ENCODE data around the gene ENGASE.

Gene ENGASE

DNA sequence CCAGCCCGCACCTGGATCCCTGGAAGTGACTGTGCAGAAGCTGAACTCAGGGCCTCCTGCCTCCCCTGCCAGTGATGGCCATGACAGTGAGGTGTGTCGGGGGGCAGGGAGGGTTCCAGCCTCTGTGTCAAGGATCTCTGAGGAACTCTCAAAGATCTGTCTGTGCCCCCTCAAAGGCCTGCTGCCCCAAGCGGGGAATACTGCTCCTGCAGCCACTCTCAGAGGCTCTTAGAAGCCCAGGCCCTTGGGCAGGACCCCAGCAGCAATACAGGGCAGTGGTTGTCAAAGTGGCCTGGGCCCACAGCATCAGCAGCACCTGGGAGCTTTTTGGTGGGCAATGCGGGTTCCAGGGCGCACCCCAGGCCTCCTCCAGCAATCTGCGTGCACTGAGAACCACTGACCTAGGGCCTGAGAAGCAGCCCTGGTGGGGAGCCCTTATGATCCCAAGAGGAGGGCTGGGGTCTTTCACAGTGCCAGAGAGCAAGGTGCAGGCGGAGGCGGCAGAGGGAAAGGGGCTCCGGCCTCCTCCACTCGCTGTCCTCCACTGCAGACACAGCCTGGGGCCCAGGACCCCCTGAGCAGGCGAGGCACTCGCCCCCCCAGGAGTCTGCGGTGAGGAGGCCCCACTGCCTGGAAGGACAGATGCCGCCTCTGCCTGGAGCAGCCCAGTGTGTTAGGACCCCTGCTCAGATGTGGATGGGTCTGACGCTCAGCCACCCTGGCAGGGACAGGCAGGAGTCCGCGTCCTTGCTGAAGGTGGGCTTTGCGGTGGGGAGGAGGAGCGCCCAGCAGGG lies 42.1 kb downstream of the ENGASE start:
- DNase-seq = no peak

DNA sequence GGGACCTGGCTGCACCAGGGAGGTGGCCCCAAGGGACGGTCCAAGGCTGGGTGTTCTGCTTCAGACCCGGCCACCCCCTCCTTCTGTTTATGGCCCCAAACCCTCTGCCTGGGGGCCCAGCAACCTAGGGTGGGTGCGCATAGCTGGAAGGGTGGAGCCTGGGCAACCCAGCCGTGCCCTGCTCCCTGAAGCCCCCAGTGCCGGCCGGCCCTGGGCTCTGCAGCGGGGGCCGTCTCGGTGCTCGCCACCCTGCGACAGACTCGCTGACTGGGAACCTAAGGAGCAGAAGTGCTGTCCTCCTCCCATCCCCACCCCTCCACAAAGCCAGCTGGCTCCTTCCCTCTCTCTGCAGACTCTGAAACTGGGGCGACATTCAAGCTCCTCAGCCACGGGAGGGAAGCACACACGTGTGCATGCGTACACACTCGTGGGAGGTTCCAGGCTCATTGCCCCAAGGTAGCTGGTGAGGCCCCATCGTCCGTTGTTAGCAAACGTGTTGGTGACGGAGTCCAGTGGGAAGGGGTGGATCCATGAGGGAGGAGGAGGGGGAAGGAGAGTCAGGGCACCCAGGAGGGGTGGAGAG lies 43.4 kb downstream of the ENGASE start:
- DNase-seq = no peak

DNA sequence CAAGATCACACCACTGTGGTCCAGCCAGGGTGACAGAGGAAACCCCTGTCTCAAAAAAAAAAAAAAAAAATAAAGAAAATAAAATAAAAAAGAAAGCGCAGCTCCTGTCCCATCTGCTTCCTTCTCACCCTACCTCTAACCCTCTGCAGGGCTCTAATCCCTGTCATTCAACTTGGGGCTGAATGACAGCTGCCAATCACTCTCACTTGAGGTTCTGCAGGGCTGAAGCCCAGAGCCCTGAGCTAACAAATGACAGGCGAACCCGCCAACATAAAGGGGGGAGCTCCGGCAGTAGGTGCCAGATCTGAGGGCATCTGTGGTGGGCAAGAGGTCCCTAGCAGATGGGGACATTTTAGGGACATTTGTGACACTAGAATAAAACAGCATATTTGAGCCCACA lies 44.3 kb downstream of the ENGASE start:
- DNase-seq = no peak

DNA sequence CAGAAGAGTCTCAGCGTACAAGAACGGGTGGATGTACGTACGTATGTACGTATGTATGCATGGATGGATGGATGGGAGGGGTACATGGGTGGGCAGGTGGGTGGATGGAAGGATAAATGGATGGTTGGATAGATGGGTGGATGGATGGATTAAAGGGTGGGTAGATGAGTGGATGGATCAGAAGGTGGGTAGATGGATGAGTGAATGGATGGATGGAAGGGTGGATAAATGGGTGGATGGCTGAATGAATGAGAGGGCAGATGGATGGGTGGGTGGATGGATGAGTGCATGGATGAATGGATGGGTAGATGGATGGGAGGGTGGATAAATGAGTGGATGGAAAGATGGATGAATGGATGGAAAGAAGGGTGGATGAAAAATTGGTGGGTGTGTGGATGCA lies 45.6 kb downstream of the ENGASE start:
- DNase-seq = no peak

DNA sequence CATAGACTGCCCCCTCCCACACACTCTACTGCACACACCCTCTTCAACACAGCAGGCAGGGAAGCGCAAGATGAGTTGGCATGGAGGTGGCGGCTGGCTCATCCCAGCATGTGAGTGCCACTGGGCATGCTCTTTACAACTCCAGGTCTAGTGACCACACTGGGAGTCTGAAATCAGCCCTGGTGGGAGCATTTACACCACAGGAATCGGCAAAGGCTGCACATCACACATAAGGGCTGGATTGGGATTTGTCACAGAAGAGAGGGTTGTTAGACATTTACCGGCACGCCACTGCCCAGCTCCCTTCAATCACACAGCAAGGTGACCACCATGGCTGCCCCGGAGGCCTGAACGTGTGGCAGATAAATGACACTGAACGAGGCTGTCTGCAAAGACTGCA lies 49.4 kb downstream of the ENGASE start:
- DNase-seq = no peak

DNA sequence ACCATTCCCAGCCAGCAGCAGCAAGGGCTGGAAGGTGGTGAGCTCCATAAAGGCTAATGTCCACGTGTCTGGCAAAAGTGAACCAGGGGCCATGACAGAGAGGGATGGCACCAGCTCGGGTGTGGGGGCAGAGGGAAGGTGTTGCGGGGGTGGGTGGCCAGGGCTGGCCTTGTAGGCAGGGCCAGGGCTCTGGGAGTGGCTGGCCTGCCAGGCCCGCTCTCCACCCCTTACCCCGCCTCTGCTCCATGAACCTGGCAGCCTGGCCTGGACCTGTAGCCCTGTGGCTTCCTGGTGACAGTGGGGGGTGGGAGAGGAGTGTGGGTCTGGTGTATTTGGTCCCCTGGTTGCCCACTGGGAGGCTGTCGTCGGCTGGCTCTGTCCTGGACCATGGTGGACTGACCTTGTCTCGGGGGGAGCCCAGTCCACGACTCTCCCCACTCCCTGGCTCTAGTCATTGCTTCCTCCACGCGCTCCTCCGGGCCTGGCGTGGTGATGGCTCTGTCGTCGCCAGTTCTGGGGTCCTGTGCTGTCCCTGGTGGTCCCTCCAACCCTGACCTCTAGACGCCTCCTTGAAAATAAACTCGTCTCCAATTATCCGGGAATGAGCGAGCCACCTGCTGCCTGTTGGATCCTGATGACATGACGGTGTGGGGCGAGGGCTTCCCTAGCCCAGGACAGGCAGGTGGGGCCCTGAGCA lies 50.0 kb downstream of the ENGASE start:
- DNase-seq = no peak

DNA sequence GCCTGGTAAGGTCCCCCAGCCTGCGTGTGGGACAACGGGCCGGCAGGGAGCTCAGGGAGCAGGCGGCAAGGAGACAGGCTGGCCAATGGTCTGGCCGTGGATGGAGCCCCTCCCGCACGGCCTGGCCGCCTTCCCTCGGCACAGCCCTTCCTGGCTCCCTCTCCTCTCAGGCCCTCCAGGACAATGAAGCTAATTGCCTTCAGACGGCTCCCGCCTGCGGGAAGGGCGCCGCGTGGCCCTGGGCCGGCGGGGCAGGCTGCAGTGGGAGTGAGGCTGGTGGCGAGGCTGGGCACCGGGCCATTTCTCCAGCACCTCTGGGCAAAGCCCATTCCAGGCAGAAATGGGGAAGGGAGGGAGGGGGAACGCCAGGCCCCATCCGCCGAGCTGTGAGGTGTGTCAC lies 50.9 kb downstream of the ENGASE start:
- no peak for DNase-seq

DNA sequence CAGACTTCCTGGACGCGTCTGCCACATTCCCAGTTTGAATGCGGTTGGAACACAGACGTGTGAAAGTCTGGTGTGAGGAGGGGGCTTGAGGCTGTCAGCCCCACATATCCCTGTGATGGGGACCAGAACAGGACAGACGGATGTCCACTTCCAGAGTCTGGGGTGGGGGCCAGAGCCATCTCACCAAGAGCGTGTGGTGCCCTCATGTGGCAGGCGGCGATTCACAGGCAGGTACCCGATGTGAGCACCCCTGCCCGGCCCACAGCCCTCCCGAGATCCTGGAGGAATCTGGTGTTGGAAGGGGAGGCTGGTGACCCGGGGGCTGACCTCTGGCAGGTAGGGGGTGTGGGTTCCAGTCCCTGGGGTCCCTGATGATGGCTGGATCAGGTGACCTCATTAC lies 51.5 kb downstream of the ENGASE start:
- no peak for DNase-seq

DNA sequence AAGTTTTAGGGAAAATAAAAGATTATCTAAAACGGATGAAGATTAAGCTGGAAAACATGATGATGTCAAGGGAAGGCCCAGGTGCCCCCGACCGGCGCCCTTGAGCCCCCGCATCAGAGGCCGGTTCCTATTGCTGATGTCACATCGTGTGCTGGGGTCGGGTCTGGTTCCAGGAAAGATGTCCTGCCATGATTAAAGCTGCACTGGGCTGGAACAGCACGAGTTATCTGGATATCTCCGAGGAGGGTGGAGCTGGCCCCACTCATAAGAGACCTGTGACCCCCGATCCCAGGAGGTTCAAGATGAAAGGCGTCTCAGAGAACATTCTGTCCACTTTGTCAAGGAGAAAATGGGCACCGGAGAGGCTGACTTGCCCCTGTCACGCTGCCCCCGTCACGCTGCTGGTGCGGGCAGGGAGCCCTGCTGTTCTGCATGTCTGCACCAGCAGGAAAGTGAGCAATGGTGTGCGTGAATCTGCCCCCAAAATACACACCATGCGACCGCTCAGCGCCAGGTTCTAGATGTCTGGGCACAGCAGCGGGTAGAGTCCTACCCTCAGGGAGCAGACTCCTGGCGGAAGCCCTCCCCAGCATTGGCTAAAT lies 53.0 kb downstream of the ENGASE start:
- no peak for DNase-seq

DNA sequence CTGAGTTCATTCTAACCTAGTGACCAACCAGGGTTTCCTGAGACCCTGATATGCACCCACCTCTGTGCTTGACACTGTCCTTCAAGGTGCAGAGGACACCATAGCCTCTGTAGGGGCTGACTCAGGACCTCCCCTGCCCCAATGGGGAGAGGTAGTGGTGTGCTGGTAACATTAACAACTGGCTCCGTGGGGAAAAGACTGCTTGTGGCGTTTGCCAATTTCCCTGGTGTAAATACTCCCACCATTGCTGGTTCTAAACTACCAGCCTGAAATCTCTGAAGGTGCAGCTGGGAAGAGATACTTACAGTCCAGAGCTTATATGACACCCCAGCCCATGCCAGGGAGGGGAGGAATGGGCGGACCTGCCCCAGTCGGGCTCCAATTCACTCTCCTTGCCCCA lies 54.9 kb downstream of the ENGASE start:
- no peak for DNase-seq

DNA sequence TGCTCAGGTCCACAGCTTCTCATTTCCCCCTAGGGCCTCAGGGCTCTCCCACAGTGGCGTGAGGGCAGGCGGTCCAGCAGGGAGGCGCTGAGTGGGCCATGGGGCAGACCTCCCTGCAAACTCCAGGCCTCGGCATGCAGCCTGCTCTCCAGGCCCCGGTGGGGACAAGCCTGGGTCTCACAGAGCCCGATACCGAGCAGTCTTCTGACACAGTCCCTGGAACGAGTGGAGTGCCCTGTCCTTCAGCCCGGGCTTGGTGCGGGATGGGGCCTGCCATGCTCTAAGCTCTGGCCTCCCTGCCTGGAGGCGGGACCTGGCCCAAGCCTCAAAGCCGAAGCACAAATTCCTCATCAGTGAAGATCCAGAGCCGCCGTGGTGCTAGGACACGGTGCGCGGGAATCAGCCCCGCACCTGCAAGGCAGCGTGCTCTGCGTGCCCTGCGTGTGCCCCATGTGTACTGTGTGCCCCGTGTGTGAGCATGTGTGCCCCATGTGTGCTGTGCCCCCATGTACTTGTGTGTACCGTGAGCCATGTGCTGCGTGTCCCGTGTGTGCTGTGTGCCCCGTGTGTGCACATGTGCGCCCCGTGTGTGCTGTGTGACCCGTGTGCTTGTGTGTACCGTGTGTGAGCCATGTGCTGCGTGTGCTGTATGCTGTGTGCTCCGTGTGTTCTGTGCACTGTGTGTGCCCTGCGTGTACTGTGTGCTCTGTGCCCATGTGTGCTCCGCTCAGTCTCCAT lies 56.1 kb downstream of the ENGASE start:
- DNase-seq = no peak

DNA sequence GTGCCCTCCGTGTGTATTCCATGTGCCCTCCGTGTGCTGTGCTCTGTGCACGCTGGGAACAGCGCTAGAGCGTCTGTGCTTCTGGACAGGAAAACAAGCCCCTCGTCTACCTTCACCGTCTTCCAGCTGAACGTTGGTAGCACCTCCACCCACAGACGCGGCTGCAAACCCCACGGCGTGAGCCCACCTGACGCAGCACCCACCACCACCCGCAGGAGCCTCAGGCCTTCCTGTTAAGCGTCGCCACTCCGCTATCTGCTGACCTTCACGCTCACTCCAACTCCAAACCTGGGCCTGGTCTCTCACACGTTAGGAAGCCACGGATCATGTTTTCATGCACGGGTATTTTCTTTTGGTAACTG lies 56.6 kb downstream of the ENGASE start:
- no peak for DNase-seq

DNA sequence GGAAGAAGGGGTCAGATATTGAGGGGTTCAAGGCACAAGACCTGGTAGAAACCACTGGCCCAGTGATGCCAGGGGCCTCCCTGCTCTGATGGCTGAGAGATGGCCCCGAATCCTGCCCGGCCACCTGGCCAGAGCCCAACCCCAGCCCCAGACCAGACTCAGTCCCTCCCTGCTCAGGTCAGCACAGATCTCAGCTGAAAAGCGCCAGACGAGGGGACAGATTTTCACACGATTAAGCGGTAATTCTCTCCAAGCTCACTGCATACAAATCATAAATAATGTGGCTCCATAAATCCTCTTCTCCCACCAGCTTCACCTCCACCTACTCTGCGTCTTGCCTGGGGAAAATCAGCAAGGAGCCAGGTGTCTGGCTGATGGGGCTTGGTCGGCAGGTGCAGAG lies 57.1 kb downstream of the ENGASE start:
- no peak for DNase-seq

DNA sequence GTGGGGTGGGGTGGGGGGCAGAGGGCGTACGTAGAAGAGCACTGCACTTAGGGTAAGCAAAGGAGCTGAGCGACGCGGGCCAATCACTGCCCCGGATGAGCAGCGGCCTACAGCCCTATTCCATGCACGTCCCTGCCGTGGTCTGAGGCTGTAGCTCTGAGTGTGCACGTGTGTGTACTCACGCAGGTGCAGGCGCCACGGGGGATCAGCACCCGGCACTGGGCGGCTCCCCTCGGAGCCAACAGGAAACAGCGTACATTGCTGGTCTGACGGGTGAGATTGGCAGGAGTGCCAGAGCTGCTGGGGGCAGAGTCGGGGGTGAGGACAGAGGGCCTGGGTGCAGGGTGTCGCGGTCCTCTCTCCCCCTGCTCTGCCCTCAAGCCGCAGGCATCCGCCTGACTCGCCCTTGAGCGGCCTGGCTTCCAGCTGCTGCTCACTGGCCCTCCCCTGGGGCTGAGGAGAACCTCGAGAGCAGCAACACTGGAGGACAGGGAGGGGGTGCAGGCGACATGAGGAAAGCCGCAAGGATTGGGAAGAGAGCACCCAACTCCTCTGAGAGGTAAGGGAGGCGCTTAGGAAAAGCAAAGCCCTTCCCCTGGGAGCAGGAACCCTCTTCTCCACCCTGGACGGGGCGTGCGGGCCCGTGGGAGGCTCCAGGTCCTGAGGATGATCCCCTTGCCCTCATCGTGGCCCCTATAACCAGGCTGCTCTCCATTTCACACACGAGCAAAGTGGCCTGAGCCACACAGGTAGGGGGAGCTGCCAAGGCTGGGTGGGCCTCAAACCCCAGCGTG lies 57.8 kb downstream of the ENGASE start:
- DNase-seq = no peak

DNA sequence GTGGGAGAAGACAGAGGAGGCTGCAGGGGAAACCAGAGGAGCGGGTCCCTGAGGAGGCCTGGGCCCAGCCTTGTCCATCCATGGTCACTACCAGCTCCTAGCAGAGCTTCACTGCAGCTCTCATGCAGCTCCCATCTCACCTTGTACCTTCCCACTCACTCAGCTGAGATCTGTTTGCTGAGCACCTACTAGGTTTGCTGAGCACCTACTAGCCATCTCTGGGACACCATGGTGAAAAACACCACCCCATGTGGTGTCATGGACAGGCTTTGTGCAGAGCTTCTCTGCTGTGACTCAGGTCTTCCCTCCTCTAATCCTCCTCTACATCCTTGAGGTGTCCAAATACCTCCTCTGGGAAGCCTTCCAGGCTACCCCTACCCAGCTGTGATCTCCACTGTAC lies 58.6 kb downstream of the ENGASE start:
- DNase-seq = no peak

DNA sequence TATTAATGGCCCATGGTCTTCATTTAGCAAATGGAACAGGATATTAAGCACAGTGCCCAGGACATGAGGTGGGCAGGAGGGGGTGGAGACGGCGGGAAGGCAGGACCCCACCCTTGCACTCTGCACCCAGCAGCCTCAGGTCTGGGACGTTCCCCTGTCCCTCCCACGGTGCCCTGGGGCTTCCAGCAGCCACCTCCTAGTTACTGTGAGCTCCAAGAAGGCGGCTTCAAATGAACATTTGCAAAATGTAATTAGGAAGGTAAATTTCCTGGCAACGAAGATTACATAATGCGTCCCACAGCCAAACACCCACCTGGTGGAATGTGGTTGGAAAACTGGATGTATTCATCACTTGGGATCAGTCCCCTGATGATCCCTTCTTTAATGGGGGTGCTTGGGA lies 59.4 kb downstream of the ENGASE start:
- DNase-seq = no peak

DNA sequence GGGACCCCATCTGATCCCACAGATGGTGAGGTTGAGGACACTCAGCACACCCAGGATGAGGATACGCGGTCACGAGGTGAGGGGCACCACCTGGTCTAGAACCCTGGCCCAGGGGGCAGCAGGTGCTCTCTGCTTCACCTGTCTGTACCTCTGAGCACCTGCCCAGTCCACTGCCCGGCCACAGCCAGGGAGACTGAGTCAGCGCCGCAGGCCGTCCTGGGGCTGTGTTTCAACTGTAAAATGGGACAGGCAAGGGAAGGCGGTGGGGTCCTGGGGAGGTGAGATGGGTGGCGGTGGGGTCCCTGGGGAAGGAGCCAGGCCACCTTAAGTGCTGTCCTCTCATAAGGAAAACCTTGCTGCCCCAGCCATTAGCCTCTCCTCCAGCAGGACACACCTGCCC lies 60.4 kb downstream of the ENGASE start:
- DNase-seq = no peak

DNA sequence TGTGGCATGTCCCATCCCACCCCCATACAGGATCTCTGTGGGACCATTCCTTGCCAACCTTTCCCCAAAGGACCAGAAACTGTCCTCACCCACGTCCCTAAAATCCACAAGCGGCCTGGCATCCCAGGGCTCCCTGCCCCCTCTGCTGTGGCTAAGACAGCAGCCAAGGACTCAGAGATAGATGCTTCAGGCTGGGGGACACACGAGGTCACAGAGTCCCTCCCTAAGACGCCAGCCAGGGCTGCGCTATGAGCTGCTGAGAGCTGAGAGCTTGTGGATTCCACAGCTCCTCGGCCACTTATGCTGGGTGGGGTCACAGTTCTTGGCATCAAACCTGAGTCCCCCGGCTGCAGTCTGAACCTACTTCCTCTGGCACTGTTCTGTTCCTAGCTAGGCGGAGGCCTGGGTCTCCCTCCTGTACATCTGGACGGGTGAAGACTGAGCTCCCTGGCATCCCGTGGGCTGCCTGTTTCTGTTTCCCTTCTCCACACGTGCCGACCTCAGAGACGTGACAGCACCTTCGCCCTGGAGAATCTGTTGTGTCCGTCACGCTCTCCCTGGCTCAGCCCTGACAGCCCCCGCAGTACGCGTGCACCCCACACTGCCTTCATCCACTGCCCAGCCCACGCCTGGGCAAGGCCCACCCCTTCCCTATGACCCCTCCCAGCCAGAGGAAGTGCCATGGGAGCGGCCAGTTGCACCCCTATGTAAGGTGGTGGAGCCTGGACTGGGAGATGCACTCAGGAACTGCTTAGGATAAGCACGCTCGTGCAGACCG lies 61.2 kb downstream of the ENGASE start:
- DNase-seq = no peak
